ENCODE data around the gene RAB33A.
A peak's percentile ranks its signal among the peaks of the same experiment; 100 is the strongest.
"Not testable (repeated sequence)": the region's sequence is repeated elsewhere in the genome, so short reads cannot be mapped to it uniquely, and the experiment has no call there.

RAB33A gene

GRCh38 chrX:130216320-130216719 is 44.6 kb downstream of the RAB33A start:
- H3K27ac ChIP-seq (replicated peaks): no peak overlapping the region
- no peak for DNase-seq (ENCODE audit: low read depth in 1 of 2, low spot score in 1 of 2)
- H3K27me3 ChIP-seq (ENCODE audit: insufficient read depth, poor library complexity, severe bottlenecking): no peaks in the 10 kb centered on the region
- TF ChIP-seq POLR2AphosphoS5 (IDR thresholded peaks at IDR 0.05; ENCODE audit: low read depth) (no peak), SPI1 (IDR thresholded peaks at IDR 0.05; ENCODE audit: borderline replicate concordance, low read depth) (no peak), REST (IDR thresholded peaks at IDR 0.05; ENCODE audit: insufficient replicate concordance, low read depth) (no peak), GABPA (IDR thresholded peaks at IDR 0.05; ENCODE audit: low read depth) (no peak)
- TF ChIP-seq, protein P1, sequence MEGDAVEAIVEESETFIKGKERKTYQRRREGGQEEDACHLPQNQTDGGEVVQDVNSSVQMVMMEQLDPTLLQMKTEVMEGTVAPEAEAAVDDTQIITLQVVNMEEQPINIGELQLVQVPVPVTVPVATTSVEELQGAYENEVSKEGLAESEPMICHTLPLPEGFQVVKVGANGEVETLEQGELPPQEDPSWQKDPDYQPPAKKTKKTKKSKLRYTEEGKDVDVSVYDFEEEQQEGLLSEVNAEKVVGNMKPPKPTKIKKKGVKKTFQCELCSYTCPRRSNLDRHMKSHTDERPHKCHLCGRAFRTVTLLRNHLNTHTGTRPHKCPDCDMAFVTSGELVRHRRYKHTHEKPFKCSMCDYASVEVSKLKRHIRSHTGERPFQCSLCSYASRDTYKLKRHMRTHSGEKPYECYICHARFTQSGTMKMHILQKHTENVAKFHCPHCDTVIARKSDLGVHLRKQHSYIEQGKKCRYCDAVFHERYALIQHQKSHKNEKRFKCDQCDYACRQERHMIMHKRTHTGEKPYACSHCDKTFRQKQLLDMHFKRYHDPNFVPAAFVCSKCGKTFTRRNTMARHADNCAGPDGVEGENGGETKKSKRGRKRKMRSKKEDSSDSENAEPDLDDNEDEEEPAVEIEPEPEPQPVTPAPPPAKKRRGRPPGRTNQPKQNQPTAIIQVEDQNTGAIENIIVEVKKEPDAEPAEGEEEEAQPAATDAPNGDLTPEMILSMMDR (IDR thresholded peaks at IDR 0.05; ENCODE audit: insufficient read depth, low read length): no peak
- no peak overlapping the region for H3K4me3 ChIP-seq (replicated peaks; ENCODE audit: insufficient read depth, low read length)

- TF ChIP-seq REST (IDR thresholded peaks at IDR 0.05; ENCODE audit: insufficient replicate concordance, low read depth) (no peak), POLR2AphosphoS5 (IDR thresholded peaks at IDR 0.05; ENCODE audit: low read depth) (no peak), SPI1 (IDR thresholded peaks at IDR 0.05; ENCODE audit: borderline replicate concordance, low read depth) (no peak), GABPA (IDR thresholded peaks at IDR 0.05; ENCODE audit: low read depth) (no peak)
- TF ChIP-seq, protein P1 (IDR thresholded peaks at IDR 0.05; ENCODE audit: insufficient read depth, low read length): no peak
- H3K27ac ChIP-seq (replicated peaks): peak overlapping the region; percentile 8; the same call in 1 of the 2 replicates
- H3K27me3 ChIP-seq (ENCODE audit: insufficient read depth, poor library complexity, severe bottlenecking): no peaks in the 10 kb centered on the region
- no peak overlapping the region for H3K4me3 ChIP-seq (replicated peaks; ENCODE audit: insufficient read depth, low read length)
- peak; percentile 23 to 57 for DNase-seq (ENCODE audit: low read depth in 1 of 2, low spot score in 1 of 2)
Measured at GRCh38 chrX:130224810-130225209, 53.0 kb downstream of the RAB33A start.

- no peak for DNase-seq (ENCODE audit: low read depth in 1 of 2, low spot score in 1 of 2)
- Histone ChIP-seq H3K4me3 (replicated peaks; ENCODE audit: insufficient read depth, low read length) (no peak overlapping the region), H3K27ac (replicated peaks) (no peak overlapping the region), H3K27me3 (ENCODE audit: insufficient read depth, poor library complexity, severe bottlenecking) (no peaks in the 10 kb centered on the region)
- TF ChIP-seq POLR2AphosphoS5 (IDR thresholded peaks at IDR 0.05; ENCODE audit: low read depth) (no peak), SPI1 (IDR thresholded peaks at IDR 0.05; ENCODE audit: borderline replicate concordance, low read depth) (no peak), REST (IDR thresholded peaks at IDR 0.05; ENCODE audit: insufficient replicate concordance, low read depth) (no peak), GABPA (IDR thresholded peaks at IDR 0.05; ENCODE audit: low read depth) (no peak)
- TF ChIP-seq, protein P1 (IDR thresholded peaks at IDR 0.05; ENCODE audit: insufficient read depth, low read length): no peak
Measured at GRCh38 chrX:130228871-130229270, 57.1 kb downstream of the RAB33A start.

GRCh38 chrX:130231184-130231583 is 59.4 kb downstream of the RAB33A start:
- not testable (repeated sequence) for H3K4me3 ChIP-seq (replicated peaks; ENCODE audit: insufficient read depth, low read length); H3K27me3 ChIP-seq (ENCODE audit: insufficient read depth, poor library complexity, severe bottlenecking); DNase-seq (ENCODE audit: low read depth in 1 of 2, low spot score in 1 of 2); H3K27ac ChIP-seq (replicated peaks)

All from HL-60 (cell line).